K562 (cell line): ENCODE data around the gene ANKLE1. TPM values are rescaled to one million over a fixed set of nuclear protein-coding genes. Genes with fewer than 3 reads are reported as not detected.

Source experiments
- ATAC-seq: fragments of 200-7000 bp; cut with Tn5 transposase; 3 replicates; pipeline ENCODE4 v1.9.1; 2020; ENCODE audit warnings: moderate library complexity
- BruUV-seq: library from RNA; stranded (reverse); fragments of 400-500 nt; replicated peaks from 2 replicates; lab custom pipeline; 2021; lab: Mats Ljungman, UMichigan
- CTCF ChIA-PET: fragments of 300-600 bp; formaldehyde crosslinking; extraction: SDS; loops from one replicate; lab custom pipeline; 2021; ENCODE audit warnings: low intra/inter-chr PET ratio; lab: Yijun Ruan, JAX
- POLR2A ChIA-PET: fragments of 300-600, 350-650 bp; sonication (Branson Sonifier 250); formaldehyde crosslinking; extraction: SDS; loops from one replicate; lab custom pipeline; 2021; ENCODE audit warnings: antibody characterized with exemption, inconsistent platforms; lab: Yijun Ruan, JAX
- DNase-seq, 4 experiments: peaks; one replicate each; pipeline versions ENCODE4 v3.0.0 to v3.0.0-alpha.2; 2011 to 2018; ENCODE audit warnings: low spot score in 3 of 4, mixed read lengths in 3 of 4; ENCODE audit errors: extremely low read depth in 1 of 4
- FAIRE-seq: peaks from 2 replicates; lab custom pipeline; 2011; peaks lifted over from hg19 to GRCh38; lab: Jason Lieb, UNC
- H2AFZ ChIP-seq: 2 replicates; pipeline ENCODE4 v1.6.0; 2011; ENCODE audit warnings: low read depth, low read length, control low read depth, inconsistent platforms
- H3K27ac ChIP-seq: fragments of 200-600 bp; 3 replicates; pipeline ENCODE4 v1.8.0; 2011; ENCODE audit warnings: low read depth, mild to moderate bottlenecking, control low read depth, inconsistent platforms, low read length, moderate library complexity, mixed read lengths; ENCODE audit errors: extremely low read depth
- H3K27me3 ChIP-seq, 2 experiments: fragments of 300-600 bp in 1 of 2; 2 replicates in 1 of 2; 3 replicates in 1 of 2; pipeline versions ENCODE4 v1.6.0 to v1.8.0; 2011; ENCODE audit warnings: inconsistent platforms in 2 of 2, low read length in 2 of 2, mild to moderate bottlenecking in 1 of 2, mixed read lengths in 1 of 2, moderate library complexity in 1 of 2; ENCODE audit not compliant: control insufficient read depth in 2 of 2, insufficient read depth in 2 of 2
- H3K36me3 ChIP-seq: fragments of 300-600 bp; 3 replicates; pipeline ENCODE4 v1.8.0; 2011; ENCODE audit warnings: mild to moderate bottlenecking, low read length, inconsistent platforms; ENCODE audit not compliant: control insufficient read depth, insufficient read depth
- H3K4me1 ChIP-seq, 2 experiments: fragments of 200-600 bp in 1 of 2; replicated peaks in 1 of 2; 2 replicates in 1 of 2; 3 replicates in 1 of 2; pipeline versions ENCODE4 v1.5.1 to v1.8.0; 2011; ENCODE audit warnings: inconsistent platforms in 2 of 2, low read length in 2 of 2, mild to moderate bottlenecking in 1 of 2, mixed read lengths in 1 of 2, moderate library complexity in 1 of 2; ENCODE audit not compliant: control insufficient read depth in 2 of 2, insufficient read depth in 2 of 2
- H3K4me2 ChIP-seq: 2 replicates; pipeline ENCODE4 v1.6.1; 2011; ENCODE audit warnings: low read length, control low read depth, inconsistent platforms, mixed read lengths; ENCODE audit not compliant: insufficient read depth
- H3K4me3 ChIP-seq: fragments of 200-600 bp; sonication (generic), shearing (Covaris generic); 2 replicates; pipeline ENCODE4 v1.5.1; 2016; ENCODE audit warnings: control low read depth, inconsistent platforms
- H3K79me2 ChIP-seq: fragments of 200-600 bp; 3 replicates; pipeline ENCODE4 v1.8.0; 2011; ENCODE audit warnings: low read length, inconsistent platforms; ENCODE audit not compliant: control insufficient read depth, insufficient read depth
- H3K9ac ChIP-seq, 2 experiments: 2 replicates each; pipeline versions ENCODE4 v1.6.0 to v1.6.1; 2011; ENCODE audit warnings: low read depth in 2 of 2, low read length in 2 of 2, control low read depth in 1 of 2, inconsistent platforms in 1 of 2, mild to moderate bottlenecking in 1 of 2, mixed read lengths in 1 of 2; ENCODE audit not compliant: insufficient read depth in 1 of 2
- H3K9me1 ChIP-seq: one replicate; pipeline ENCODE4 v1.6.0; 2011; ENCODE audit warnings: inconsistent platforms, mild to moderate bottlenecking, low read length, moderate library complexity; ENCODE audit not compliant: control insufficient read depth, insufficient read depth
- H3K9me3 ChIP-seq: replicated peaks from 2 replicates; pipeline ENCODE4 v1.5.1; 2011; ENCODE audit warnings: low read depth, low read length, inconsistent platforms; ENCODE audit not compliant: control insufficient read depth, insufficient read depth
- H4K20me1 ChIP-seq: replicated peaks from 2 replicates; pipeline ENCODE4 v1.6.1; 2011; ENCODE audit warnings: low read length, inconsistent platforms, mixed read lengths; ENCODE audit not compliant: control insufficient read depth, insufficient read depth
- RBFOX2 ChIP-seq: fragments of 200-400 bp; formaldehyde crosslinking; IDR thresholded peaks from 2 replicates; pipeline ENCODE4 v1.6.1; 2017; ENCODE audit warnings: low read depth, mild to moderate bottlenecking, low read length, moderate library complexity
- RERE ChIP-seq: sonication (generic); formaldehyde crosslinking; IDR thresholded peaks from 2 replicates; pipeline ENCODE4 v1.8.0; 2023; ENCODE audit warnings: missing genetic modification reagents, mild to moderate bottlenecking, borderline replicate concordance
- TCF7 ChIP-seq: sonication (generic); IDR thresholded peaks from 2 replicates; pipeline ENCODE4 v1.6.1; 2016; ENCODE audit warnings: antibody characterized with exemption, borderline replicate concordance
- TCFL5 ChIP-seq: fragments of 250-450 bp; sonication (Bioruptor Pico); conservative IDR thresholded peaks from 2 replicates; pipeline ENCODE4 v1.6.1; 2021; ENCODE audit warnings: mild to moderate bottlenecking, moderate library complexity, matching md5 sums
- ZNF253 ChIP-seq: fragments of 250-450 bp; sonication (Bioruptor Pico); conservative IDR thresholded peaks from 2 replicates; pipeline ENCODE4 v1.6.1; 2021; ENCODE audit warnings: mild to moderate bottlenecking
- ZNF263 ChIP-seq: sonication (generic); formaldehyde crosslinking; IDR thresholded peaks from 2 replicates; pipeline ENCODE4 v1.8.0; 2022; ENCODE audit warnings: mild to moderate bottlenecking, missing genetic modification reagents, borderline replicate concordance
- WGBS: fragments of 100-300 bp; shearing (Covaris generic); methylation state at CpG from one replicate; pipeline ENCODE4 v1.1.6; 2016; ENCODE audit warnings: low coverage, mixed read lengths; ENCODE audit not compliant: insufficient coverage; ENCODE audit errors: missing lambda C conversion rate; 5-methylcytosine and 5-hydroxymethylcytosine counted together
- in situ Hi-C: fragments of 300-500 bp; cut with MboI; formaldehyde crosslinking; loops from 4 replicates; pipeline ENCODE4 v1.15.0; 2018; ENCODE audit warnings: inconsistent platforms, mixed read lengths
- intact Hi-C: fragments of 100-400 bp; cut with micrococcal nuclease; formaldehyde crosslinking; loops from 2 replicates; pipeline ENCODE4 v1.14.2; 2022
- polyA plus RNA-seq, 8 experiments: library from polyadenylated mRNA; depleted of rRNA in 4 of 8; stranded (reverse) in 5 of 8; unstranded in 3 of 8; fragments of >200 nt; fragmentation: Nextera tagmentation in 2 of 8; fragmentation: Illumina TruSeq in 1 of 8; extraction: Ambion mirVana in 2 of 8; extraction: Trizol in 1 of 8; gene quantifications; 2 replicates each; pipeline versions ENCODE4 v1.2.1 to v1.2.3, GENCODE V29; 2011 to 2014; ENCODE audit warnings: inconsistent platforms in 1 of 8, missing spikeins in 1 of 8
- total RNA-seq, 7 experiments: library from RNA; depleted of rRNA in 6 of 7; stranded (reverse); fragments of >200 nt in 6 of 7; fragmentation: Illumina TruSeq in 2 of 7; extraction: Trizol in 2 of 7; gene quantifications; 2 replicates each; pipeline versions ENCODE4 v1.2.1 to v1.2.3, GENCODE V29; 2011 to 2021; ENCODE audit warnings: low replicate concordance in 1 of 7
- TF ChIP-seq, protein P1 (sequence below): sonication (generic); formaldehyde crosslinking; IDR thresholded peaks from 2 replicates; pipeline ENCODE4 v1.5.0; 2020; ENCODE audit warnings: missing genetic modification reagents
- TF ChIP-seq, protein P2 (sequence below): fragments of 200-800 bp; sonication (Bioruptor generic); IDR thresholded peaks from 2 replicates; pipeline ENCODE4 v1.6.1; 2017; ENCODE audit warnings: missing genetic modification characterization, missing compliant biosample characterization

The ANKLE1 gene
- total and polyA plus RNA-seq, 9 of the 15 experiments (the other 6 are each of a cell fraction or from before 2014, with no cell fraction given), result 0.63 to 9.2 (median 2.9) TPM

GRCh38 chr19:17327654-17328516 is 46.2 kb downstream of the ANKLE1 start (continued):
- no peak for TF ChIP-seq ZNF253 (CRISPR knock-in tag)
- TF ChIP-seq TCF7, result no peak
- TF ChIP-seq, protein P1, sequence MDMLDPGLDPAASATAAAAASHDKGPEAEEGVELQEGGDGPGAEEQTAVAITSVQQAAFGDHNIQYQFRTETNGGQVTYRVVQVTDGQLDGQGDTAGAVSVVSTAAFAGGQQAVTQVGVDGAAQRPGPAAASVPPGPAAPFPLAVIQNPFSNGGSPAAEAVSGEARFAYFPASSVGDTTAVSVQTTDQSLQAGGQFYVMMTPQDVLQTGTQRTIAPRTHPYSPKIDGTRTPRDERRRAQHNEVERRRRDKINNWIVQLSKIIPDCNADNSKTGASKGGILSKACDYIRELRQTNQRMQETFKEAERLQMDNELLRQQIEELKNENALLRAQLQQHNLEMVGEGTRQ (CRISPR knock-in tag), result no peak

DNA sequence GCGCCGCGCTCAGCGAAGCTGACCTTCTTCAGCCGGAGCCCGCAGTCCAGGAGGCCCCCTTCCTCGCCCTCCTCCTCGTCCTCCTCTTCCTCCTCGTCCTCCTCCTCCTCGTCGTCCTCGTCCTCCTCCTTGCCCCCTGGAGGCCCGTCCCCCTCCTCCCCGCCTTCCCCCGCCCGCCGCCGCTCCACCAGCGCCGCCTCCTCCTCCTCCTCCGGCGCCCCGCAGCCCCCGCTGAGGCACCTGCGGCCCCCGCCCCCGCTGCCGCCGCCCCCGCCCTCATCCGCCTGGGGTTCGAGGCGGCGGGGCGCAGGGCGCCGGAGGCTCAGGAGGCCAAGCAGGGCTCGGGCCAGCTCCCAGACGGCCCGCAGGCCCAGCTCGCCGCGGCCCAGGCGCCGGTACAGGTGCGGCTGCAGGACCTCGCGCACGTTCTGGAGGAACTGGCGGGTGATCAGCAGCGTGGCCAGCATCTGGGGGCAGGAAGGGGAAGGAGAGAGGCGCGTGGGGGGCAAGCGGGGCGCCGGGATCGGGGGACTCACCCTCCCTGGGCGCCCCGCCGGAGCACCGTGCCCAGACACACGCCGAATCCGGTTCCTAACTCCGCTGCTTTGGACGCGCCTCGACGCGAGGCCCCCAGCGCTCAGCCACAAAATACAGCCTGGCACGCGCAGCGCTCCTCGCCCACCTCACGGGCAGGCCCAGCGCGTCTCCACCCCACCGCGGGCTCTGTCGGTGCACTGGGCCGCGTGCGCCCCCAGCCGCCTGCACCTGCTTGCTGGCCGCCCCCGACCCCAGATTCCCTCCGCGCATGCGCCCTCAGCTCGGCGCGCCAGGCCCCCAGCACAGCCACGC is 47.0 kb downstream of the ANKLE1 start:
- Histone ChIP-seq H3K9me1 (peaks cover 4% of the 10 kb centered on the region), H3K9me3 (no peaks in the 10 kb centered on the region; the same call in 1 of the 2 replicates), H4K20me1 (no peaks in the 10 kb centered on the region; the same call in 1 of the 2 replicates), H3K4me2 (peak overlapping the region; percentile 60), H3K79me2 (no peaks in the 10 kb centered on the region), H3K36me3 (peaks cover 10% of the 10 kb centered on the region; the same call in 1 of the 3 replicates), H2AFZ (peak overlapping the region; percentile 65), H3K27ac (0 out of 3 replicates have a peak overlapping the region, but pooled peaks have one; percentile 48), H3K9ac (peak overlapping the region; percentile 46 to 86; a peak in 3 of 4 replicates), H3K4me1 (peaks cover 15 to 64% of the 10 kb centered on the region in 2 experiments; a peak in 4 of 5 replicates), H3K27me3 (no peaks in the 10 kb centered on the region), H3K4me3 (peak overlapping the region; percentile 44)
- intact Hi-C loops, result no loop called here
- no TSS peak for BruUV-seq
- WGBS, result 69% methylated on average over 11 of the region's 94 CpGs
- ATAC-seq, result no peak
- CTCF ChIA-PET, result no interaction called here
- in situ Hi-C loops, result no loop called here
- DNase-seq, result peak in 3 of 4 experiments; percentile 21 to 63 (median 61)
- no peak for FAIRE-seq
- POLR2A ChIA-PET, result no interaction called here
- TF ChIP-seq RBFOX2, result 0 out of 2 replicates have a peak, but pooled peaks have one; percentile 19
- no peak for TF ChIP-seq TCFL5 (CRISPR knock-in tag)
- TF ChIP-seq ZNF263 (CRISPR knock-in tag), result peak; percentile 93
- TF ChIP-seq, protein P2, sequence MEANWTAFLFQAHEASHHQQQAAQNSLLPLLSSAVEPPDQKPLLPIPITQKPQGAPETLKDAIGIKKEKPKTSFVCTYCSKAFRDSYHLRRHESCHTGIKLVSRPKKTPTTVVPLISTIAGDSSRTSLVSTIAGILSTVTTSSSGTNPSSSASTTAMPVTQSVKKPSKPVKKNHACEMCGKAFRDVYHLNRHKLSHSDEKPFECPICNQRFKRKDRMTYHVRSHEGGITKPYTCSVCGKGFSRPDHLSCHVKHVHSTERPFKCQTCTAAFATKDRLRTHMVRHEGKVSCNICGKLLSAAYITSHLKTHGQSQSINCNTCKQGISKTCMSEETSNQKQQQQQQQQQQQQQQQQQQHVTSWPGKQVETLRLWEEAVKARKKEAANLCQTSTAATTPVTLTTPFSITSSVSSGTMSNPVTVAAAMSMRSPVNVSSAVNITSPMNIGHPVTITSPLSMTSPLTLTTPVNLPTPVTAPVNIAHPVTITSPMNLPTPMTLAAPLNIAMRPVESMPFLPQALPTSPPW (CRISPR knock-in tag), result peak; percentile 36
- no peak for TF ChIP-seq RERE
